GM23338 (cell line): ENCODE results near the gene PEX16. TPM values are rescaled to one million over a fixed set of nuclear protein-coding genes. Genes with fewer than 3 reads are reported as not detected.

Experiments
- ATAC-seq: fragments of 200-7000 bp; cut with Tn5 transposase; 3 replicates; pipeline ENCODE4 v1.9.1; 2020
- DNase-seq: peaks from one replicate; pipeline ENCODE4 v3.0.0-alpha.2; 2015; ENCODE audit warnings: low spot score
- H2AFZ ChIP-seq: fragments of 200-600 bp; sonication (generic); 2 replicates; pipeline ENCODE4 v1.8.0; 2016; ENCODE audit warnings: antibody characterized with exemption, mild to moderate bottlenecking, moderate library complexity
- H3F3A ChIP-seq: fragments of 200-600 bp; sonication (generic); replicated peaks from 2 replicates; pipeline ENCODE4 v1.8.0; 2017; ENCODE audit warnings: antibody characterized with exemption, mixed run types, low read depth
- H3K27ac ChIP-seq: fragments of 200-600 bp; sonication (generic); 2 replicates; pipeline ENCODE4 v1.6.1; 2016; ENCODE audit warnings: low read depth
- H3K27me3 ChIP-seq: fragments of 200-600 bp; sonication (generic); 2 replicates; pipeline ENCODE4 v1.8.0; 2016; ENCODE audit warnings: mild to moderate bottlenecking, mixed run types, moderate library complexity; ENCODE audit not compliant: insufficient read depth
- H3K36me3 ChIP-seq: fragments of 200-600 bp; sonication (generic); 2 replicates; pipeline ENCODE4 v1.8.0; 2016; ENCODE audit warnings: mild to moderate bottlenecking; ENCODE audit not compliant: insufficient read depth
- H3K4me1 ChIP-seq: fragments of 200-600 bp; sonication (generic); 2 replicates; pipeline ENCODE4 v1.8.0; 2016; ENCODE audit warnings: mild to moderate bottlenecking, moderate library complexity; ENCODE audit not compliant: insufficient read depth
- H3K4me2 ChIP-seq: fragments of 200-600 bp; sonication (generic); 2 replicates; pipeline ENCODE4 v1.7.1; 2017; ENCODE audit warnings: mixed run types
- H3K4me3 ChIP-seq: fragments of 200-600 bp; sonication (generic); 2 replicates; pipeline ENCODE4 v1.6.1; 2016; ENCODE audit warnings: mixed run types
- H3K79me2 ChIP-seq: fragments of 200-600 bp; sonication (generic); replicated peaks from 2 replicates; pipeline ENCODE4 v1.8.0; 2017; ENCODE audit warnings: mild to moderate bottlenecking; ENCODE audit not compliant: insufficient read depth
- H3K9me2 ChIP-seq: fragments of 200-600 bp; sonication (generic); 2 replicates; pipeline ENCODE4 v1.8.0; 2017; ENCODE audit not compliant: insufficient read depth
- H4K20me1 ChIP-seq: fragments of 200-600 bp; sonication (generic); replicated peaks from 2 replicates; pipeline ENCODE4 v1.8.0; 2017; ENCODE audit warnings: mild to moderate bottlenecking; ENCODE audit not compliant: insufficient read depth
- H3K27ac Mint-ChIP-seq: 2 replicates; pipeline ENCODE4 v1.8.0; 2020; ENCODE audit warnings: inconsistent platforms, mild to moderate bottlenecking, moderate library complexity, mixed read lengths
- H3K27me3 Mint-ChIP-seq: 3 replicates; pipeline ENCODE4 v1.8.0; 2022; ENCODE audit warnings: low read depth, mild to moderate bottlenecking, moderate library complexity, mixed read lengths, inconsistent platforms; ENCODE audit not compliant: insufficient read depth, poor library complexity
- H3K36me3 Mint-ChIP-seq: 3 replicates; pipeline ENCODE4 v1.8.0; 2021; ENCODE audit warnings: low read depth, mild to moderate bottlenecking, inconsistent platforms, moderate library complexity, mixed read lengths
- H3K4me1 Mint-ChIP-seq: 3 replicates; pipeline ENCODE4 v1.8.0; 2020; ENCODE audit warnings: mild to moderate bottlenecking, inconsistent platforms, mixed read lengths
- H3K4me3 Mint-ChIP-seq: 3 replicates; pipeline ENCODE4 v1.8.0; 2021; ENCODE audit warnings: moderate library complexity, mild to moderate bottlenecking, inconsistent platforms, mixed read lengths
- H3K9me3 Mint-ChIP-seq: 3 replicates; pipeline ENCODE4 v1.8.0; 2020; ENCODE audit warnings: moderate library complexity, mild to moderate bottlenecking, inconsistent platforms, mixed read lengths
- CREB1 ChIP-seq: fragments of 250-450 bp; sonication (Bioruptor Pico); IDR thresholded peaks from 2 replicates; pipeline ENCODE4 v1.5.0; 2020; ENCODE audit warnings: low read depth, mild to moderate bottlenecking, moderate library complexity
- CTCF ChIP-seq, 2 experiments: fragments of 200-600 bp in 1 of 2; sonication (generic) in 1 of 2; conservative IDR thresholded peaks; 2 replicates each; pipeline versions ENCODE4 v1.5.1 to v1.6.1; 2016 to 2017; ENCODE audit warnings: antibody characterized with exemption in 2 of 2, low read depth in 2 of 2, mild to moderate bottlenecking in 2 of 2, moderate library complexity in 1 of 2
- ETS1 ChIP-seq: IDR thresholded peaks from 2 replicates; pipeline ENCODE4 v1.6.1; 2016; ENCODE audit warnings: antibody characterized with exemption
- EZH2 ChIP-seq: fragments of 200-600 bp; sonication (generic); IDR thresholded peaks from one replicate; pipeline ENCODE4 v1.8.0; 2017; ENCODE audit warnings: antibody characterized with exemption, mild to moderate bottlenecking, low read depth; ENCODE audit not compliant: unreplicated experiment
- EZH2phosphoT487 ChIP-seq: fragments of 200-600 bp; sonication (generic); IDR thresholded peaks from one replicate; pipeline ENCODE4 v1.8.1; 2018; ENCODE audit warnings: antibody characterized with exemption; ENCODE audit not compliant: unreplicated experiment
- JUNB ChIP-seq: IDR thresholded peaks from one replicate; pipeline ENCODE4 v1.6.1; 2016; ENCODE audit warnings: antibody characterized with exemption; ENCODE audit not compliant: unreplicated experiment
- NANOG ChIP-seq: IDR thresholded peaks from 2 replicates; pipeline ENCODE4 v1.6.1; 2016; ENCODE audit warnings: antibody characterized with exemption, borderline replicate concordance
- POLR2AphosphoS5 ChIP-seq: IDR thresholded peaks from 2 replicates; pipeline ENCODE4 v1.6.1; 2016; ENCODE audit warnings: antibody characterized with exemption, low read depth
- STAT1 ChIP-seq: IDR thresholded peaks from one replicate; pipeline ENCODE4 v1.6.1; 2016; ENCODE audit warnings: antibody characterized with exemption; ENCODE audit not compliant: unreplicated experiment
- ZNF114 ChIP-seq: fragments of 250-450 bp; sonication (Bioruptor Pico); IDR thresholded peaks from 2 replicates; pipeline ENCODE4 v1.5.0; 2020; ENCODE audit warnings: mild to moderate bottlenecking, moderate library complexity
- ZNF331 ChIP-seq: fragments of 250-450 bp; sonication (Bioruptor Pico); IDR thresholded peaks from 2 replicates; pipeline ENCODE4 v1.5.0; 2020; ENCODE audit warnings: low read depth, mild to moderate bottlenecking, moderate library complexity
- ZNF462 ChIP-seq: fragments of 250-450 bp; sonication (Bioruptor Pico); IDR thresholded peaks from 2 replicates; pipeline ENCODE4 v1.5.0; 2020; ENCODE audit warnings: mild to moderate bottlenecking, moderate library complexity
- polyA plus RNA-seq: library from polyadenylated mRNA; unstranded; fragments of >200 nt; fragmentation: Nextera tagmentation; extraction: Ambion mirVana; gene quantifications from 2 replicates; pipeline ENCODE4 v1.2.1, GENCODE V29; 2016
- total RNA-seq: library from RNA; depleted of rRNA; stranded (reverse); fragments of >200 nt; shearing (Covaris generic); gene quantifications from 2 replicates; pipeline ENCODE4 v1.2.3, GENCODE V29; 2014
- TF ChIP-seq, protein P1 (sequence below): IDR thresholded peaks from one replicate; pipeline ENCODE4 v1.6.1; 2018; ENCODE audit warnings: antibody characterized with exemption; ENCODE audit not compliant: unreplicated experiment

Gene PEX16
- total and polyA plus RNA-seq, 2 experiments from 2014 or later = 23.3 to 34.1 TPM

- peaks cover 4% of the 10 kb centered on the region for H4K20me1 ChIP-seq
- H3K27ac Mint-ChIP-seq = no peak overlapping the region
- no peaks in the 10 kb centered on the region; the same call in 1 of the 2 replicates for H3K4me1 ChIP-seq
- H3K9me3 Mint-ChIP-seq = no peaks in the 10 kb centered on the region
- H3K4me1 Mint-ChIP-seq = peaks cover 23% of the 10 kb centered on the region
- H3K4me3 ChIP-seq = no peak overlapping the region
- no peak overlapping the region for H3K27ac ChIP-seq
- DNase-seq (no peak), ATAC-seq (no peak)
- H3K9me2 ChIP-seq = no peaks in the 10 kb centered on the region
- 0 out of 2 replicates have a peak, but pooled peaks cover 2% of the 10 kb centered on the region for H3K79me2 ChIP-seq
- peaks cover 26% of the 10 kb centered on the region for H3K36me3 Mint-ChIP-seq
- no peaks in the 10 kb centered on the region for H3K27me3 ChIP-seq
- peaks cover 11% of the 10 kb centered on the region; the same call in 1 of the 2 replicates for H3K36me3 ChIP-seq
- H3K4me2 ChIP-seq = no peak overlapping the region
- H3K27me3 Mint-ChIP-seq = peaks cover 7% of the 10 kb centered on the region
- H2AFZ ChIP-seq = no peak overlapping the region
- H3F3A ChIP-seq = 0 out of 2 replicates have a peak, but pooled peaks cover 4% of the 10 kb centered on the region
- no peak overlapping the region for H3K4me3 Mint-ChIP-seq
- TF ChIP-seq, protein P1, sequence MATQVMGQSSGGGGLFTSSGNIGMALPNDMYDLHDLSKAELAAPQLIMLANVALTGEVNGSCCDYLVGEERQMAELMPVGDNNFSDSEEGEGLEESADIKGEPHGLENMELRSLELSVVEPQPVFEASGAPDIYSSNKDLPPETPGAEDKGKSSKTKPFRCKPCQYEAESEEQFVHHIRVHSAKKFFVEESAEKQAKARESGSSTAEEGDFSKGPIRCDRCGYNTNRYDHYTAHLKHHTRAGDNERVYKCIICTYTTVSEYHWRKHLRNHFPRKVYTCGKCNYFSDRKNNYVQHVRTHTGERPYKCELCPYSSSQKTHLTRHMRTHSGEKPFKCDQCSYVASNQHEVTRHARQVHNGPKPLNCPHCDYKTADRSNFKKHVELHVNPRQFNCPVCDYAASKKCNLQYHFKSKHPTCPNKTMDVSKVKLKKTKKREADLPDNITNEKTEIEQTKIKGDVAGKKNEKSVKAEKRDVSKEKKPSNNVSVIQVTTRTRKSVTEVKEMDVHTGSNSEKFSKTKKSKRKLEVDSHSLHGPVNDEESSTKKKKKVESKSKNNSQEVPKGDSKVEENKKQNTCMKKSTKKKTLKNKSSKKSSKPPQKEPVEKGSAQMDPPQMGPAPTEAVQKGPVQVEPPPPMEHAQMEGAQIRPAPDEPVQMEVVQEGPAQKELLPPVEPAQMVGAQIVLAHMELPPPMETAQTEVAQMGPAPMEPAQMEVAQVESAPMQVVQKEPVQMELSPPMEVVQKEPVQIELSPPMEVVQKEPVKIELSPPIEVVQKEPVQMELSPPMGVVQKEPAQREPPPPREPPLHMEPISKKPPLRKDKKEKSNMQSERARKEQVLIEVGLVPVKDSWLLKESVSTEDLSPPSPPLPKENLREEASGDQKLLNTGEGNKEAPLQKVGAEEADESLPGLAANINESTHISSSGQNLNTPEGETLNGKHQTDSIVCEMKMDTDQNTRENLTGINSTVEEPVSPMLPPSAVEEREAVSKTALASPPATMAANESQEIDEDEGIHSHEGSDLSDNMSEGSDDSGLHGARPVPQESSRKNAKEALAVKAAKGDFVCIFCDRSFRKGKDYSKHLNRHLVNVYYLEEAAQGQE = no peak
- TF ChIP-seq POLR2AphosphoS5 = no peak
- no peak for TF ChIP-seq CREB1 (CRISPR knock-in tag)
- no peak for TF ChIP-seq EZH2phosphoT487
- TF ChIP-seq ZNF114 (CRISPR knock-in tag) = no peak
- no peak for TF ChIP-seq STAT1
- TF ChIP-seq CTCF (conservative IDR thresholded peaks at IDR 0.05; ENCODE audit: low read depth in 2 of 2) = no peak
- TF ChIP-seq ZNF462 (CRISPR knock-in tag) = no peak
- TF ChIP-seq ZNF331 (CRISPR knock-in tag) = no peak
- no peak for TF ChIP-seq ETS1
- no peak for TF ChIP-seq NANOG
- no peak for TF ChIP-seq EZH2
- TF ChIP-seq JUNB = no peak
Observed at GRCh38 chr11:45933131-45933831, 15.6 kb upstream of the PEX16 start.
